Choroid plexus epithelial cell (primary cell): ENCODE data around the gene RIOK3.
A peak's percentile ranks its signal among the peaks of the same experiment; 100 is the strongest.

Experiments used
- DNase-seq: peaks from one replicate; pipeline ENCODE4 v3.0.0-alpha.2; 2010; ENCODE audit warnings: low read depth
- H3K4me3 ChIP-seq: 2 replicates; pipeline ENCODE4 v1.5.1; 2011; ENCODE audit warnings: low read depth, mild to moderate bottlenecking, control low read depth, low read length, moderate library complexity
- CTCF ChIP-seq: conservative IDR thresholded peaks from 2 replicates; pipeline ENCODE4 v1.5.1; 2011; ENCODE audit warnings: low read depth, mild to moderate bottlenecking, control low read depth, inconsistent platforms, low read length, moderate library complexity

The RIOK3 gene

GRCh38 chr18:23438046-23438377 is 15.1 kb upstream of the RIOK3 start:
- peak overlapping the region; percentile 85 for H3K4me3 ChIP-seq
- DNase-seq = no peak
- no peak for TF ChIP-seq CTCF

- no peak overlapping the region for H3K4me3 ChIP-seq
- TF ChIP-seq CTCF = no peak
- no peak for DNase-seq
These were observed 14.3 kb upstream of the RIOK3 start for GRCh38 chr18:23438608-23439366.

- no peak overlapping the region for H3K4me3 ChIP-seq
- no peak for TF ChIP-seq CTCF
- no peak for DNase-seq
These were observed 13.0 kb upstream of the RIOK3 start for GRCh38 chr18:23440131-23440530.

GRCh38 chr18:23442958-23443357 is 10.1 kb upstream of the RIOK3 start:
- DNase-seq = peak; percentile 36
- H3K4me3 ChIP-seq = no peak overlapping the region
- no peak for TF ChIP-seq CTCF

GRCh38 chr18:23448291-23448690 is 4.8 kb upstream of the RIOK3 start:
- DNase-seq = no peak
- TF ChIP-seq CTCF = no peak
- no peak overlapping the region for H3K4me3 ChIP-seq

GRCh38 chr18:23450022-23450421 is 3.1 kb upstream of the RIOK3 start:
- no peak for TF ChIP-seq CTCF
- DNase-seq = no peak
- H3K4me3 ChIP-seq = no peak overlapping the region

GRCh38 chr18:23451011-23451410 is 2.1 kb upstream of the RIOK3 start:
- DNase-seq = no peak
- no peak overlapping the region for H3K4me3 ChIP-seq
- TF ChIP-seq CTCF = no peak
